Epithelial cell of prostate (primary cell): ENCODE measurements around the gene MDFIC.

ENCODE experiments used
- DNase-seq: peaks from one replicate; pipeline ENCODE4 v3.0.0-alpha.2; 2011; ENCODE audit warnings: low read depth, low spot score
- H3K27ac ChIP-seq: fragments of 450-650 bp; 2 replicates; pipeline ENCODE4 v1.5.1; 2017; ENCODE audit warnings: mild to moderate bottlenecking

Gene MDFIC

GRCh38 chr7:115068220-115068619 is 146.3 kb downstream of the MDFIC start:
- H3K27ac ChIP-seq = no peak overlapping the region
- DNase-seq = no peak
